ENCODE results near the gene MYH11. TPM values are rescaled to one million over a fixed set of nuclear protein-coding genes. Genes with fewer than 3 reads are reported as not detected.
A peak's percentile ranks its signal among the peaks of the same experiment; 100 is the strongest.

MYH11 gene
- total and polyA plus RNA-seq, 2 of the 13 experiments (the other 11 are each of a cell fraction or from before 2014, with no cell fraction given) = not detected

GRCh38 chr16:15653227-15653626, 203.6 kb downstream of the MYH11 start (continued):
- TF ChIP-seq TGIF2 (CRISPR knock-in tag; IDR thresholded peaks at IDR 0.05) = 0 out of 2 replicates have a peak, but pooled peaks have one; percentile 41
- no peak for TF ChIP-seq RARG (CRISPR knock-in tag; IDR thresholded peaks at IDR 0.05; ENCODE audit: low read depth)
- TF ChIP-seq KAT7 (CRISPR knock-in tag; IDR thresholded peaks at IDR 0.05; ENCODE audit: borderline replicate concordance) = no peak
- TF ChIP-seq ZNF552 (CRISPR knock-in tag; IDR thresholded peaks at IDR 0.05; ENCODE audit: borderline replicate concordance) = no peak
- no peak for TF ChIP-seq TRIM22 (IDR thresholded peaks at IDR 0.05)
- no peak for TF ChIP-seq PHF21A (CRISPR knock-in tag; IDR thresholded peaks at IDR 0.05)
- TF ChIP-seq ZNF589 (CRISPR knock-in tag; conservative IDR thresholded peaks at IDR 0.05) = no peak
- TF ChIP-seq, protein P1, sequence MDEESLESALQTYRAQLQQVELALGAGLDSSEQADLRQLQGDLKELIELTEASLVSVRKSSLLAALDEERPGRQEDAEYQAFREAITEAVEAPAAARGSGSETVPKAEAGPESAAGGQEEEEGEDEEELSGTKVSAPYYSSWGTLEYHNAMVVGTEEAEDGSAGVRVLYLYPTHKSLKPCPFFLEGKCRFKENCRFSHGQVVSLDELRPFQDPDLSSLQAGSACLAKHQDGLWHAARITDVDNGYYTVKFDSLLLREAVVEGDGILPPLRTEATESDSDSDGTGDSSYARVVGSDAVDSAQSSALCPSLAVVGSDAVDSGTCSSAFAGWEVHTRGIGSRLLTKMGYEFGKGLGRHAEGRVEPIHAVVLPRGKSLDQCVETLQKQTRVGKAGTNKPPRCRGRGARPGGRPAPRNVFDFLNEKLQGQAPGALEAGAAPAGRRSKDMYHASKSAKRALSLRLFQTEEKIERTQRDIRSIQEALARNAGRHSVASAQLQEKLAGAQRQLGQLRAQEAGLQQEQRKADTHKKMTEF (CRISPR knock-in tag; IDR thresholded peaks at IDR 0.05) = no peak
- TF ChIP-seq SAFB2 (CRISPR knock-in tag; IDR thresholded peaks at IDR 0.05; ENCODE audit: borderline replicate concordance, low read depth) = no peak
- TF ChIP-seq, protein P2, sequence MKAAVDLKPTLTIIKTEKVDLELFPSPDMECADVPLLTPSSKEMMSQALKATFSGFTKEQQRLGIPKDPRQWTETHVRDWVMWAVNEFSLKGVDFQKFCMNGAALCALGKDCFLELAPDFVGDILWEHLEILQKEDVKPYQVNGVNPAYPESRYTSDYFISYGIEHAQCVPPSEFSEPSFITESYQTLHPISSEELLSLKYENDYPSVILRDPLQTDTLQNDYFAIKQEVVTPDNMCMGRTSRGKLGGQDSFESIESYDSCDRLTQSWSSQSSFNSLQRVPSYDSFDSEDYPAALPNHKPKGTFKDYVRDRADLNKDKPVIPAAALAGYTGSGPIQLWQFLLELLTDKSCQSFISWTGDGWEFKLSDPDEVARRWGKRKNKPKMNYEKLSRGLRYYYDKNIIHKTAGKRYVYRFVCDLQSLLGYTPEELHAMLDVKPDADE (CRISPR knock-in tag; IDR thresholded peaks at IDR 0.05) = no peak
- TF ChIP-seq MEIS1 (CRISPR knock-in tag; IDR thresholded peaks at IDR 0.05; ENCODE audit: borderline replicate concordance) = no peak
- TF ChIP-seq ZFP1 (CRISPR knock-in tag; IDR thresholded peaks at IDR 0.05) = no peak
- no peak for TF ChIP-seq ZNF24 (IDR thresholded peaks at IDR 0.05)
- no peak for TF ChIP-seq PBX3 (CRISPR knock-in tag; IDR thresholded peaks at IDR 0.05; ENCODE audit: borderline replicate concordance)
- no peak for TF ChIP-seq SPEN (CRISPR knock-in tag; IDR thresholded peaks at IDR 0.05; ENCODE audit: low read depth)
- TF ChIP-seq SAP130 (CRISPR knock-in tag; IDR thresholded peaks at IDR 0.05; ENCODE audit: low read depth) = peak; percentile 33; the same call in 1 of the 2 replicates
- TF ChIP-seq, protein P3, sequence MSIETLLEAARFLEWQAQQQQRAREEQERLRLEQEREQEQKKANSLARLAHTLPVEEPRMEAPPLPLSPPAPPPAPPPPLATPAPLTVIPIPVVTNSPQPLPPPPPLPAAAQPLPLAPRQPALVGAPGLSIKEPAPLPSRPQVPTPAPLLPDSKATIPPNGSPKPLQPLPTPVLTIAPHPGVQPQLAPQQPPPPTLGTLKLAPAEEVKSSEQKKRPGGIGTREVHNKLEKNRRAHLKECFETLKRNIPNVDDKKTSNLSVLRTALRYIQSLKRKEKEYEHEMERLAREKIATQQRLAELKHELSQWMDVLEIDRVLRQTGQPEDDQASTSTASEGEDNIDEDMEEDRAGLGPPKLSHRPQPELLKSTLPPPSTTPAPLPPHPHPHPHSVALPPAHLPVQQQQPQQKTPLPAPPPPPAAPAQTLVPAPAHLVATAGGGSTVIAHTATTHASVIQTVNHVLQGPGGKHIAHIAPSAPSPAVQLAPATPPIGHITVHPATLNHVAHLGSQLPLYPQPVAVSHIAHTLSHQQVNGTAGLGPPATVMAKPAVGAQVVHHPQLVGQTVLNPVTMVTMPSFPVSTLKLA (IDR thresholded peaks at IDR 0.05) = no peak
- TF ChIP-seq ARNTL (CRISPR knock-in tag; IDR thresholded peaks at IDR 0.05) = no peak
- no peak for TF ChIP-seq BCL6 (CRISPR knock-in tag; IDR thresholded peaks at IDR 0.05)
- peak; percentile 27; the same call in 1 of the 2 replicates for TF ChIP-seq ZSCAN9 (CRISPR knock-in tag; IDR thresholded peaks at IDR 0.05; ENCODE audit: borderline replicate concordance)
- no peak for TF ChIP-seq ZNF367 (CRISPR knock-in tag; IDR thresholded peaks at IDR 0.05; ENCODE audit: borderline replicate concordance)
- no peak for TF ChIP-seq ZNF850 (CRISPR knock-in tag; conservative IDR thresholded peaks at IDR 0.05)
- TF ChIP-seq FOSL2 (CRISPR knock-in tag; IDR thresholded peaks at IDR 0.05) = 0 out of 2 replicates have a peak, but pooled peaks have one; percentile 35
- no peak for TF ChIP-seq SMC3 (IDR thresholded peaks at IDR 0.05; ENCODE audit: low read length)
- TF ChIP-seq FOXK1 (CRISPR knock-in tag; IDR thresholded peaks at IDR 0.05; ENCODE audit: borderline replicate concordance, low read depth) = peak; percentile 17; the same call in 1 of the 2 replicates
- TF ChIP-seq, protein P4, sequence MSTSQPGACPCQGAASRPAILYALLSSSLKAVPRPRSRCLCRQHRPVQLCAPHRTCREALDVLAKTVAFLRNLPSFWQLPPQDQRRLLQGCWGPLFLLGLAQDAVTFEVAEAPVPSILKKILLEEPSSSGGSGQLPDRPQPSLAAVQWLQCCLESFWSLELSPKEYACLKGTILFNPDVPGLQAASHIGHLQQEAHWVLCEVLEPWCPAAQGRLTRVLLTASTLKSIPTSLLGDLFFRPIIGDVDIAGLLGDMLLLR (CRISPR knock-in tag; IDR thresholded peaks at IDR 0.05) = no peak

All from HepG2 (cell line).